ENCODE results near the gene AGL.

GRCh38 chr1:99811747-99812146 lies 38.4 kb upstream of the AGL start:
- TF ChIP-seq EZH2 (IDR thresholded peaks at IDR 0.05), result no peak
- no peak for TF ChIP-seq POLR2AphosphoS5 (IDR thresholded peaks at IDR 0.05; ENCODE audit: borderline replicate concordance, low read depth, low read length)
- TF ChIP-seq FOXP2 (optimal IDR thresholded peaks at IDR 0.05; ENCODE audit: control extremely low read depth, extremely low read length, insufficient read depth), result no peak
